Metanephros (tissue), 1 donor: ENCODE results near the gene RHOT2. TPM values are rescaled to one million over a fixed set of nuclear protein-coding genes. Genes with fewer than 3 reads are reported as not detected.

Source experiments
- total RNA-seq: library from RNA; depleted of rRNA; stranded (reverse); fragments of >200 nt; gene quantifications from one replicate; pipeline ENCODE4 v1.2.3, GENCODE V29; 2014

Gene RHOT2
- total RNA-seq: 84.5 TPM

DNA sequence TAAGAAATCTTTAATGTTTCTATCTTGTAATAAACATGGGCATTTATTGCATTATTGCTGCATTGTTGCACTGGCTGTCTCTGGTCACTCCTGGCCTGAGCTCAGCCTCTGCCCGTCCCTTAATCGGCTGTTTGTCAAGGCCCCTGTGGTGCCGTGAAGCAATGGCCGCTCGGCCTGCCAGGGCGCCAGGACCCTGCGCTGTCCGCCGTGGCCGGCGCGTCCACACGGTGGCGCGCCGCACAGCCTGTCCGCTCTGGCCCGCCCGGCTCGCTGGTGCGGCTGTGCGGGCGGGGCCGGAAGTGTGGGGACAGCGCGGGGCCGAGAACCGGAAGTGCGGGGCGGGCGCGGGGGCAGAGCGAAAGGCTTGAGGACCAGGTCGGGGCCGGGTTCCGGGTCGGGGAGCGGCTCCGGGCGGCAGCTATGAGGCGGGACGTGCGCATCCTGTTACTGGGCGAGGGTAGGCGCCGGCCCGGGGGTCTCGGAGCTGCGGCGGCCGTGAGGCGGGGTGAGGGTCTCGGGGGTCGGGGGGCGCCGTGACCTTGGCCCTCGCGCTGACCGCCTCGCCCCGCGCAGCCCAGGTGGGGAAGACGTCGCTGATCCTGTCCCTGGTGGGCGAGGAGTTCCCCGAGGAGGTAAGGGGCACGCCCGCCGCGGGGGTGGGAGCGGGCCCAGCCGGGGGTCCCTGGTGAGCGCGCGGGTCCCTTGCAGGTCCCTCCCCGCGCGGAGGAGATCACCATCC is at the start of gene RHOT2:
Gene RHOT2 (plus strand): TSS at position 353 of the 739 bp plus-strand sequence. CDS start 68 bp downstream, at position 421.

DNA sequence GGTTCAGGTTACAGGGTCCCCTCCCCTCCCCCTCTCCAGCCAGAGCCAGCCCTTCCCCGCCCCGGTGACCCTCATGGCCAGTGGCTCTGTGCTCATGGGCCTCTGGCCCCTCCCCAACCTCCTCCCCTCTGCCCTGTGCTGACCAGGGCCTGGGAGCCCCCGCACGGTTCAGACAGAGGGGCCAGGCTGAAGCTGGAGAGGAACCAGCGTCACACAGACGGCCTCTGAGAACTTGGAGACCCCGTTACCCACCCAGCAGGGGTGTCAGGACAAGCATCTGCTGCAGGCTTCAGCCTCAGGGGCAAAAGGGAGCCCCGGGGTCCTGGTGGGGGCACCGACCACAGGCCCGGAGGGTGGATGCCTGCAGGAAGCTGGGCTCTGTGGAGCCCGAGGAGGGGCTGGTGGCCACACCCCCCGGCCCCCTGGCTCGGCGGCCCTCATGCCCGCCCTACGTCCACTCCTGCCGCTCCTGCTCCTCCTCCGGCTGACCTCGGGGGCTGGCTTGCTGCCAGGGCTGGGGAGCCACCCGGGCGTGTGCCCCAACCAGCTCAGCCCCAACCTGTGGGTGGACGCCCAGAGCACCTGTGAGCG is 37.0 kb upstream of the RHOT2 start, which contains the start of gene WFIKKN1:
Gene WFIKKN1 (plus strand): TSS at position 171 of the 591 bp plus-strand sequence. CDS start 269 bp downstream, at position 440.

DNA sequence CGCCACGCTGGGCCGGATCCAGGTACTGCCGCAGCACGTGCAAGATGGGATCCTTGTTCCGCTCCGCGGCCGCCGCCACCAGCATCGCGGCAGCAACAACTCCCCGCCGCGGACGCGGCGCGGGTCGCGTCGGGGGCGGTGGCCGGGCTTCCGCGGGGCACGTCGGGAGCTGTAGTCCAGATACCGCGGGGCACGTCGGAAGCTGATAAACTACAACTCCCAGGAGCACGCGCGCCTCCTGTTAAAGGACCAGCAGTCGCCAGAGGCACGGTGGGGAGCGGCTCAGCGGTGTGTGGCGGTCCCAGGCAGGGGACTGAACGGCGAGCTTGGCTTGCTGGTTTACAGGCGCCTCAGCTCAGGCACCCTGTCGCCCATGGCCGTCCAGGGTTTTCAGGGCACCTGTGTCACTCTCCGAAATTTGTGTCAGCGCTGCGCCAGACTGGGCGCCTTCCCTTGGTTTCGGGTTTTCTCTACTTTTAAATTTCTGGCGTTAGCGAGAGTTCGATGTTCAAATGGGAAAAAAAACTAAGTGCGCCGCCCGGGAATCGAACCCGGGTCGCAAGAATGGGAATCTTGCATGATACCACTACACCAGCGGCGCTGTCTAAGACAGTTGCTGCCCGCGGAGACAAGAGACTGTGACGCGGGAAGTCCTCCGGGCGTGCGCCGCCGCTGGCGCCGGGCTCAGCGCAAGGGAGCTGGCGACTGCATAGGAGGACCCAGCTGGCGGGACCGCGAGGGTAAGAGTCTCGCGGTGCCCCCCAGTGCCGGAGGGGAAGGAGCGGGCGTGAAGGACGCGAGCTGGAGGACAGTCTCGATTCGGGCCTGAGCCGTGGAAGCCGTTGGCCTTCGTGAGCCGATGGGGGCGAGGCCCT is 31.5 kb upstream of the RHOT2 start, which contains the start of gene METTL26:
Gene METTL26 (minus strand): TSS at position 100 of the 875 bp plus-strand sequence. CDS start 15 bp downstream, at position 85.

DNA sequence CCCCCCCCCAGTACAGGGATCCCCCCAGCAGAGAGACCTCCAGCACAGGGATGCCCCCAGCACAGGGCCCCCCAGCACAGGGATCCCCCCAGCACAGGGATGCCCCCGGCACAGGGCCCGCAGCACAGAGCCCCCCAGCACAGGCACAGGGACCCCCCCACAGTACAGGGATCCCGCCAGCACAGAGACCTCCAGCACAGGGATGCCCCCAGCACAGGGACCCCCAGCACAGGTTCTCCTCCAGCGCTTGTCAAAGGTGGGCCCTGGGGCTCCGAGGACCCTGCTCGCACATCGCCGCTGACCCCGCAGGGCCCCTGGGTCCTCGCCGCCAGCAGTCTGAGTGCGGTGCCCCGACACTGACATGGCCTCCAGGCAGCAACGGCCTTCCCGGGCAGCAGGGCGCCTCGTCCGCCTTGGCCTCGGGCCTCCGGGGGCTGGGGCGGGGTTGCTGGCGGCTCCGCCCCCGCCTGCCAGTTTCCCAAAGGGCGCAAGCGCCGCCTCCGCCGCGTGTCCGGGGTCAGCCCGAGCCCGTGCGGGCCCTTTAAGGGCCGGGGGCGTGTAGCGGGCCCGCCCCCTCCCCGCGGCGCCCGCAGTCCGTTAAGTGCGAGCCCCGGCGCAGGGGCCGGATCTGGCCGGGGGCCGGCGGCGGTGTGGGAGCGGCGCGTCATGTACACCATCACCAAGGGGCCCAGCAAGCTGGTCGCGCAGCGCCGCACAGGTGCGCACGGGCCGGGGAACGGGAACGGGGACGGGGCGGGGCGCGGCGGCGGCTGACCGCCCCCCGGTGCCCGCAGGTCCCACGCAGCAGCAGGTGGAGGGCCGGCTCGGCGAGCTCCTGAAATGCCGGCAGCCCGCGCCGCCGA is 26.4 kb upstream of the RHOT2 start, which contains the start of gene MCRIP2:
Gene MCRIP2 (plus strand): TSS at position 503 of the 863 bp plus-strand sequence. CDS start 164 bp downstream, at position 667.

DNA sequence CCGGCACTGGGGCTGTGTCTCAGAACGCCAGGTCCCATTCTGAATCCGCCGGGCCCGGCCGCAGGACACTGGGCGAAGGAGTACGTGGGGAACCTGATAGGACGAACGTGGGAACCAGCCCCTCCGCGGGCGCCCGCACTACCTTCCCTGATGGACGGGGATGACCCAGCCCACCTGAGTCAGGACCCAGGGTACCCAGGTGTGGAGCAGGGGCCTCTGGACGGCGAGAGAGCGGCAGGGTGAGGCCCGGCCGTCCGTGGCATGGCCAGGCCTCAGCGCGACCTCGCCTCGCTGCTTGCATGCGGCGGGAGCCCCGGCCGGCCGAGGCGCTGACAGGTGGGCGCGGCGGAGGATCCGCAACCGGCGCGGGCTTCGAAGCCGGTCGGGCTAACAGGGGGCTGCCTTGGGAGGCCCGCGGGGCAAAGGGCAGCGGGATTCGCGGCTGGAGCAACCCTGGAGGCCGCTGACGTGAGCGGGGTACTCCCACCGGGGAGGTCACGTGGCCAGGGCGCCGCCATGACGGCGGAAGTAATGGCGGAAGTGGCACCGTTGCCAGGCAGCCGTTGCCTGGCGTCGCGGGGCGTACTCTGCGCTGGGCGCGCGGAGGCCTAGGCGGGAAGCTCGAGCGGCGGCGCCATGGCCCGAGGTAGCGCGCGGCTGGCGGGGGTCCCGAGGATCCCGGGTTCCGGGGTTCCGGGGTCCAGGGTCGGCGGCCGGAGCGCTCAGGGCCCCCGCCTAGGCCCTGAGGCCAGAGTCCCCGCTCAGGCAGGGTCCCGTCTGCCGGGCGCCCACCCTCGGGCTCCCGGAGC is 18.9 kb upstream of the RHOT2 start, which contains the start of gene WDR90:
Gene WDR90 (plus strand): TSS at position 585 of the 809 bp plus-strand sequence. CDS start 52 bp downstream, at position 637.

DNA sequence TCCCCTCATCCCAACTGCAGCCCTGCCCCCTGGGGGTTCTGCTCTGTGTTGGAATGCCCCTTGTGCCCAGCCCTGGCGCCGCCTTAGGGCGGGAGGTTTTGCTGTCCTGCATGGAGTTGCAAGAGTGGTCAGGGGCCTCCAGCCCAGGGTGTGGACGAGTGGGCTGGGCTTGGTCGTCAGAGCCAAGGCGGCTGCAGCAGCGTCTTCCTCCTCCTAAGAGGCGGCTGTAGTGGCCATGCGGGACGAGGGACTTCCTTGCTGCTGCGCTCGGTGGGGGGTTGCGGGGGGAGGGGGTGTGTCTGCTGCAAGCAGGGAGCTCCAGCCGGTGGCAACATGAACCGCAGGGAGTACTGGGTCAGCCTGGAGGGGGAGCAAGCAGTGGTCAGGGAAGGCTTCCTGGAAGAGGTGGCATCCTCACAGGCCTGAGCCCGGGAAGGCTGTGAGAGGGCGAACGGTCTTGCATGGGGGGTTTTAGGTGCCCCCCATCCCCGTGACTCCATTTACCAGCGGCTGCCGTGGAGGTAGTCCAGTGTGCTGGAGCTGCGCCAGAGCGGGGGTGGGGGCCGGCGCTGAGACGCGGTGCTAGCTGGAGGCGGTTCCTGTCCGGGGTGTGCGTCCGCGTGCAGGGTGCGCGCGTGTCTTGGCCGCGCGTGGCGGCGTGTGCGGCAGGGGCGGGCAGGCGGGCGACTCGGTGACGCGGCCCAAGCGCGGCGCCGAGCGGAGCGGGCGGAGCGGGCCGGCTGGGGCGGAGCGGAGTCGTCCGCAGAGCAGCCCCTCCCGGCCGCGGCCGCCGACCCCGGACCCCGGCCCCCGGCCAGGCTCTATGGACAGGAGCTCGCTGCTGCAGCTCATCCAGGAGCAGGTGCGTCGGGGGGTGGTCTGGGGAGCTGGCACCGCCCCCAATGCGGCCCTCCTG is 7.3 kb downstream of the RHOT2 start, which contains the start of gene RHBDL1:
Gene RHBDL1 (plus strand): TSS at position 704 of the 916 bp plus-strand sequence. CDS start 120 bp downstream, at position 824.

DNA sequence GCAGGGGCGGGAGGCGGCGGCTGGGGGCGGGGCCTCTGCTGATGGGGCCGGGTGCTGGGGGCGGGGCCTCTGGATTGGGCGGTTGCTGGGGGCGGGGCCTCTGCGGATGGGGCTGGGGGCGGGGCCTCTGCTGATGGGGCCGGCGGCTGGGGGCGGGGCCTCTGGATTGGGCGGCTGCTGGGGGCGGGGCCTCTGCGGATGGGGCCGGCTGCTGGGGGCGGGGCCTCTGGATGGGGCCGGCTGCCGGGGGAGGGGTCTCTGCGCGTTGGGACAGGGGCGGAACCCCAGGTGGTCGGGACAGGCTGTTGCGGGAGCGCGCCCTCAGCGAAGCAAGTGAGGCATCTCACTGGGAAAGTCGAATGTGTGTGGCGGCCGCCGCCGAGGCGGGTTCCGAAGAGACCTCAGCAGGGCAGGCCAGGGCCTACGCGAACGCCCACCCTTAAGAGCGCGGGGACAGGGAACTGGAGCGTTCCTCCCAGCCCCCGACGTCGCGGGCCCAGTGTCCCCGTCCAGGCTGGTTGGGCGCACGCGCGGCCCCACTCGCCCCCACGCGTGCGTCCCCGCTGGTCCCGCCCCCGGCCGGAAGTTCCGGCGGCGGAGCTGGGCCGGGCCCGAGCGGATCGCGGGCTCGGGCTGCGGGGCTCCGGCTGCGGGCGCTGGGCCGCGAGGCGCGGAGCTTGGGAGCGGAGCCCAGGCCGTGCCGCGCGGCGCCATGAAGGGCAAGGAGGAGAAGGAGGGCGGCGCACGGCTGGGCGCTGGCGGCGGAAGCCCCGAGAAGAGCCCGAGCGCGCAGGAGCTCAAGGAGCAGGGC is 12.1 kb downstream of the RHOT2 start, which contains the start of gene STUB1:
Gene STUB1 (plus strand): TSS at position 597 of the 811 bp plus-strand sequence. CDS start 116 bp downstream, at position 713.

DNA sequence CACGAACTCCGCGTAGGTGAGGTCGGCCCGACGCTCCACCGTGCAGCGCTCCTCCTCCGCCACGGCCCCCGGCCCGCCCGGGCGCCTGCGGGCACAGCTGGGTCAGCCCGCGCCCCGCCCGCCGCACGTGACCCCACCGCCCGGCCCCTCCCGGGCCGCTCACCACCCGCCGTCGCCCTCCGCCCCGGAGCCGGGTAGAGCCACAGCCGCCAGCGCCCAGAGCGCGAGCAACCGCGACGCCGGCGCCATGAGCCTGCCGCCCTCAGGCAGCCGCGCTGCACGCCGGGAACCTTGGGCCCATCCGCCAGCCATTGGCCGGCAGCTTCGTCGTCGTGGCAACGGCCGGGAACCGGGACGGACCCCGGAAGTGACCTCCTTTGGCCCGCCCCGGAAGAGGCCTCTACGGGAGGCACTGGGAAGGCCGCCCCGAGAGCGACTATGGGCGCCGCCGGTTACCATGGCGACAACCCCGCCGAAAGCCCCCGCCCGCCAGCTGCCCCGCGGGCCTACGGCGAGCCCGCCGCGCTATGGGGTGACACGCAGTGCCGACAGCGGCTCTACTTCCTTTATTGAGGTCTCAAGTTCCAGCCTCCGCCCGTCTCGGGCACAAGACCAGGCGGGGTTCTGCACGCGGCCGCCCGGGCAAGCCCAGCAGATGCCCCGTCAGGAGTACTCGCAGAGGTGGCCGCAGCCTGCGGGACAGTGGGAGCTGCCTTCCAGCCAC is 16.3 kb downstream of the RHOT2 start, which contains the start of gene JMJD8:
Gene JMJD8 (minus strand): TSS at position 264 of the 724 bp plus-strand sequence. CDS start 15 bp downstream, at position 249.

DNA sequence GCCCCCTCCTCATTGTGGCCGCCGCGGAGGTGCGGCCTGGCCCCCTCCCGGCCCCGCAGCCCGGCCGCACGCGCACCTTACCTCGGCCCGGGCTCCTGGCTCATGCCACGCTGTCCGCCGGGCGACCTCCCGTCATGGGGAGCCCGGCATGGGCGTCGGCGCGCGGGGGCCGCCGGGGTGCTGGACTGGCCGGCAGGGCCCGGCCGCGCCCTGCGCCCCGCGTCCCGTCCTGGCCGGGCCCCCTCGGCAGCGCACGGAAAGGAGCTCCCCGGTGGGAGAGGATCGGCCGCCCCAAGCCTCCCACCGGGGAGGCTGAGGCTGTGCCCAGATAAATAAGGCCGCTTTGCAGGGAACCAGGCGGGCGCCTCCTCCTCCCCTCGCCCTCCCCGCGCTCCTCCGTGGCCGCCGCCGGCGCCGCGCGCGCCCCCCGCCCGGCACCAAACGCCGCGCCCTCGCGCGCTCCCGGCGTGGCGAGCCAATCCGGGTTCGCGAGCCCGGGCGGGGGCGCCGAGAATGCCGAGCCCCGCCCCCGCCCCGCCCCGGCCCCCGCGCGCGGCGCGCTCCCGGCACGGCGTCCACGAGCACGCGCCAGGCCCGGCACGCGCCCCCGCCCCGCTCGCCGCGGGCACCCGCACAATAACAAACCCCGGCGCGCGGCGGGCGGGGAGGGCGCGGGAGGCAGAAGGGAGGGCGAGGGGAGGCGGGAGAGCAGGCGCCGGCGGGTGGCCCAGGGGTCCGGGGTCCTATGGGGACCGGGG is 37.7 kb downstream of the RHOT2 start, which contains the start of gene FBXL16:
Gene FBXL16 (minus strand): TSS at position 371 of the 758 bp plus-strand sequence. CDS start 8,396 bp downstream, outside the sequence.

DNA sequence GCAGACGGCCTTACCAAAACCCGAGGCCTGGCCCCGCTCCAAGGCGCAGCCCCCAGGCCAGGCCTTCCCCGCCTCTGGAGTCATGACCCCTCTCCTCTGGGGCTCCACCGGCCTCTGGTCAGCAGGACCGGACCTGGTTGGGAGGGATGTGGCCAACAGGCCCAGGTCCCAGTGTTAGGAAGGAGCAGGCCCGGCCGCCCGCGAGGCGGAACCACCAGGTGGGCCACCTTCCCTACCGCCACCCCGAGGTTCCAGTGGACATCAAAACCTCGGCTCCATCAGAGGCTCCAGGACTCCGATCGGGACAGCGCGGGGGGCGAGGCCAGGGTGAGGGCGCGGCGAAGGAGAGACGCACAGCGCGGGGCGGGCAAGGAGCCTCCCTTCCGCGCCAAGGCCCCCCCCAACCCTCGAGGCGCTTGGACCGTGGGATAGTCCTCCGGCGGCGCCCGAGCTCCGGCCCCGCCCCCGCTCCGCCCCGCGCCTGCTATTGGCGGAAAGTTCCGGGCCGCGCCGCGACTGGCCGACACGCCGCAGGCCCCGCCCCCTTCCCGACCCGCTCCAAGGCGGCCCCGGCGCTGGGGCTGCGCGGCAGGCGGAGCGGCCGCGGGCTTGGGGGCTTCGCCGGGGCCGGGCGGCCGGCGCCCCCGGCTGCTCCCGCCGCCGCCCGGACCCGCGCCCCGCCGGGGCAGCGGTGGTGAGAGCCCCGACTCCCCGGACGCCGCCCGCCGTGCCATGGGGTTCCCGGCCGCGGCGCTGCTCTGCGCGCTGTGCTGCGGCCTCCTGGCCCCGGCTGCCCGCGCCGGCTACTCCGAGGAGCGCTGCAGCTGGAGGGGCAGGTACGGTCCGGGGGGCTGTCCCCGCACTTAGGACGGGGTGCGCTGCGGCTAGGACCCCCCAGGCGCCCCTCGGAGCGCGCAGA is 46.9 kb downstream of the RHOT2 start, which contains the start of gene METRN:
Gene METRN (plus strand): TSS at position 561 of the 919 bp plus-strand sequence. CDS start 172 bp downstream, at position 733.

DNA sequence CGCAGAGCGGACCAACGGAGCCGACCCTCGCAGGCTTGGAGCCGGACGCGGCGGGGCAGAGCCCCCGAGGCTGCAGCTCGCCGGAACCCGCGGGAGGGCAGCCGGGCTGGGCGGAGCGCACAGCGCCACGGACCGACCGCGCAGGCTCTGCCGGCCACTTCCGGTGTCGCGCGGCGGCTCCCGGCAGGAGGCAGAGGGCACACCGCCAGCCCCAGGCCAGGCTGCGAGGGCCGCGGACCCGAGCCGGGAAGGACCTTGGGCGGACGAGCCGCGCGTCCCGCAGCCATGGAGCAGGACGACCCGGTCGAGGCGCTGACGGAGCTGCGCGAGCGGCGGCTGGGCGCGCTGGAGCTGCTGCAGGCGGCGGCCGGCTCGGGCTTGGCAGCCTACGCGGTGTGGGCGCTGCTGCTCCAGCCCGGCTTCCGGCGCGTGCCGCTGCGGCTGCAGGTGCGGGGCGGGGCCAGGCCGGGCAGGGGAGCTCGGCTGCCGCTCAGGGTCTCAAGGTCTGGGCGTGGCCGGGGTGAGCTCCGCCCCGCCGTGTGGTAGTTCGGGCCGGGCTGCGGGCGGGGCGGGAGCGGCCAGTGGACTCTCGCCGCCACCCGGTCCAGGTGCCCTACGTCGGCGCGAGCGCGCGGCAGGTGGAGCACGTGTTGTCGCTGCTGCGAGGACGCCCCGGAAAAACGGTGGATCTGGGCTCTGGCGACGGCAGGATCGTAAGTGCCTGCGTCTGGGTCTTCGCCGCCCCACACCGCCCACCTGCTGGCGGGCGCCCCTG is 53.2 kb downstream of the RHOT2 start, which contains the start of gene ANTKMT:
Gene ANTKMT (plus strand): TSS at position 157 of the 775 bp plus-strand sequence. CDS start 129 bp downstream, at position 286.

